ENCODE data around the gene MACROD2.

Gene MACROD2

GRCh38 chr20:14829906-14830305 is 834.6 kb downstream of the MACROD2 start:
- Histone ChIP-seq H2AFZ (no peak overlapping the region), H3K9me3 (ENCODE audit: control insufficient read depth, low read length) (no peaks in the 10 kb centered on the region), H3K4me2 (ENCODE audit: low read length) (no peak overlapping the region), H3K79me2 (no peaks in the 10 kb centered on the region), H3K9ac (no peak overlapping the region), H3K36me3 (ENCODE audit: control insufficient read depth, insufficient read depth, low read length) (no peaks in the 10 kb centered on the region), H3K27ac (no peak overlapping the region), H3K4me1 (peaks cover 2% of the 10 kb centered on the region), H3K27me3 (ENCODE audit: control insufficient read depth, insufficient read depth, low read length) (no peaks in the 10 kb centered on the region), H3K4me3 (ENCODE audit: low read depth, low read length) (no peak overlapping the region)
- no peak for TF ChIP-seq CTCF (IDR thresholded peaks at IDR 0.05)

- H3K27me3 ChIP-seq (ENCODE audit: control insufficient read depth, insufficient read depth, low read length), result no peaks in the 10 kb centered on the region
- H3K9me3 ChIP-seq (ENCODE audit: control insufficient read depth, low read length), result no peaks in the 10 kb centered on the region
- peaks cover 2% of the 10 kb centered on the region for H3K4me1 ChIP-seq
- no peak overlapping the region for H3K27ac ChIP-seq
- no peaks in the 10 kb centered on the region for H3K79me2 ChIP-seq
- H3K4me3 ChIP-seq (ENCODE audit: low read depth, low read length), result no peak overlapping the region
- no peaks in the 10 kb centered on the region for H3K36me3 ChIP-seq (ENCODE audit: control insufficient read depth, insufficient read depth, low read length)
- H3K9ac ChIP-seq, result no peak overlapping the region
- TF ChIP-seq CTCF (IDR thresholded peaks at IDR 0.05), result no peak
- peak overlapping the region; percentile 57 for H2AFZ ChIP-seq
- H3K4me2 ChIP-seq (ENCODE audit: low read length), result no peak overlapping the region
Observed at GRCh38 chr20:14830466-14830865, 835.1 kb downstream of the MACROD2 start.

GRCh38 chr20:14830899-14831298 is 835.6 kb downstream of the MACROD2 start:
- Histone ChIP-seq H3K27ac (no peak overlapping the region), H3K79me2 (no peaks in the 10 kb centered on the region), H3K4me2 (ENCODE audit: low read length) (no peak overlapping the region), H3K36me3 (ENCODE audit: control insufficient read depth, insufficient read depth, low read length) (no peaks in the 10 kb centered on the region), H3K4me1 (peaks cover 2% of the 10 kb centered on the region), H3K9me3 (ENCODE audit: control insufficient read depth, low read length) (no peaks in the 10 kb centered on the region), H3K4me3 (ENCODE audit: low read depth, low read length) (no peak overlapping the region), H2AFZ (peak overlapping the region; percentile 57), H3K27me3 (ENCODE audit: control insufficient read depth, insufficient read depth, low read length) (no peaks in the 10 kb centered on the region), H3K9ac (no peak overlapping the region)
- no peak for TF ChIP-seq CTCF (IDR thresholded peaks at IDR 0.05)

- H3K79me2 ChIP-seq, result no peaks in the 10 kb centered on the region
- no peak for TF ChIP-seq CTCF (IDR thresholded peaks at IDR 0.05)
- no peak overlapping the region for H3K4me3 ChIP-seq (ENCODE audit: low read depth, low read length)
- H2AFZ ChIP-seq, result no peak overlapping the region
- H3K36me3 ChIP-seq (ENCODE audit: control insufficient read depth, insufficient read depth, low read length), result no peaks in the 10 kb centered on the region
- H3K9me3 ChIP-seq (ENCODE audit: control insufficient read depth, low read length), result no peaks in the 10 kb centered on the region
- no peak overlapping the region for H3K9ac ChIP-seq
- no peak overlapping the region for H3K4me2 ChIP-seq (ENCODE audit: low read length)
- no peaks in the 10 kb centered on the region for H3K27me3 ChIP-seq (ENCODE audit: control insufficient read depth, insufficient read depth, low read length)
- peaks cover 6% of the 10 kb centered on the region for H3K4me1 ChIP-seq
- H3K27ac ChIP-seq, result no peak overlapping the region
Observed at GRCh38 chr20:14832630-14833029, 837.3 kb downstream of the MACROD2 start.

Data from parathyroid adenoma (tissue), 2 donors.